Myometrial cell (primary cell): ENCODE results near the gene OR5K3. TPM values are rescaled to one million over a fixed set of nuclear protein-coding genes. Genes with fewer than 3 reads are reported as not detected.

Source experiments
- total RNA-seq: library from RNA; depleted of rRNA; stranded (reverse); fragments of >200 nt; gene quantifications from 2 replicates; pipeline ENCODE4 v1.2.3, GENCODE V29; 2015

Gene OR5K3
- not detected in 2 replicates for total RNA-seq

GRCh38 chr3:98390366-98390765, at the start of gene OR5K3:
TSS of gene OR5K3 (plus strand) at chr3:98390666. CDS start at chr3:98390666, 0 bp downstream.

GRCh38 chr3:98353554-98353953, 36.9 kb upstream of the OR5K3 start, which contains the start of gene OR5K4:
TSS of gene OR5K4 (plus strand) at chr3:98353854. CDS start at chr3:98353854, 0 bp downstream.

Other genes with a start within 250 kb of the OR5K3 start
- gene OR5H14, start 243.2 kb upstream of the OR5K3 start, total RNA-seq = not detected in 2 replicates
- gene OR5H15, start 224.0 kb upstream of the OR5K3 start, total RNA-seq = not detected in 2 replicates
- gene OR5H6, start 126.4 kb upstream of the OR5K3 start, total RNA-seq = not detected in 2 replicates
- not detected in 2 replicates for gene OR5H2, start 108.2 kb upstream of the OR5K3 start, total RNA-seq
- gene OR5K4, start 36.8 kb upstream of the OR5K3 start, total RNA-seq = not detected in 2 replicates
- not detected in 2 replicates for gene OR5K1, start 72.5 kb downstream of the OR5K3 start, total RNA-seq
- gene OR5K2, start 107.0 kb downstream of the OR5K3 start, total RNA-seq = not detected in 2 replicates
- 51.6 and 113 TPM in 2 replicates for gene CLDND1, start 132.2 kb downstream of the OR5K3 start, total RNA-seq
- not detected in 2 replicates for gene GPR15, start 141.3 kb downstream of the OR5K3 start, total RNA-seq
- gene CPOX, start 202.9 kb downstream of the OR5K3 start, total RNA-seq = 23.4 and 27.6 TPM in 2 replicates